Tibial nerve (tissue), 4 donors: ENCODE data around the gene SLC6A2.

Experiments
- CTCF ChIP-seq, 5 experiments: fragments of 200-600 bp in 3 of 5; fragments of 450-650 bp in 2 of 5; sonication (generic) in 3 of 5; IDR thresholded peaks; one replicate each; pipeline ENCODE4 v1.5.1; 2016 to 2019; ENCODE audit warnings: antibody characterized with exemption in 5 of 5, mild to moderate bottlenecking in 3 of 5, moderate library complexity in 2 of 5
- EP300 ChIP-seq, 2 donors: sonication (generic); formaldehyde crosslinking; IDR thresholded peaks; one replicate each; pipeline ENCODE4 v1.6.1; 2017; ENCODE audit warnings: antibody characterized with exemption in 2 of 2, mild to moderate bottlenecking in 1 of 2
- POLR2A ChIP-seq, 2 donors: fragments of 450-650 bp; IDR thresholded peaks; one replicate each; pipeline ENCODE4 v1.6.1; 2017; ENCODE audit warnings: antibody characterized with exemption in 2 of 2, mild to moderate bottlenecking in 2 of 2, moderate library complexity in 2 of 2

GRCh38 chr16:55686671-55687070, 30.9 kb downstream of the SLC6A2 start:
- no peak for TF ChIP-seq CTCF (IDR thresholded peaks at IDR 0.05)
- TF ChIP-seq POLR2A (IDR thresholded peaks at IDR 0.05) = no peak
- TF ChIP-seq EP300 (IDR thresholded peaks at IDR 0.05) = no peak
